Mucosa of descending colon (tissue), 3 donors: Measurements from ENCODE around the gene CPA3. TPM values are rescaled to one million over a fixed set of nuclear protein-coding genes. Genes with fewer than 3 reads are reported as not detected.

Experiments used
- ATAC-seq: fragments of 200-7000 bp; cut with Tn5 transposase; one replicate; pipeline ENCODE4 v1.9.1; 2020; ENCODE audit warnings: mild to moderate bottlenecking, moderate library complexity
- DNase-seq, 3 donors: peaks; one replicate each; pipeline ENCODE4 v3.0.0-alpha.2; 2020
- H3K36me3 ChIP-seq: fragments of 200-600 bp; one replicate; pipeline ENCODE4 v1.8.0; 2021; ENCODE audit warnings: low read depth, mild to moderate bottlenecking
- H3K4me1 ChIP-seq: fragments of 200-600 bp; one replicate; pipeline ENCODE4 v1.8.0; 2021; ENCODE audit warnings: low read depth, mild to moderate bottlenecking
- H3K4me3 ChIP-seq: fragments of 200-600 bp; one replicate; pipeline ENCODE4 v1.8.0; 2021; ENCODE audit warnings: mild to moderate bottlenecking
- H3K9me3 ChIP-seq: fragments of 200-600 bp; one replicate; pipeline ENCODE4 v1.8.0; 2021; ENCODE audit warnings: mild to moderate bottlenecking
- CTCF ChIP-seq: fragments of 200-600 bp; IDR thresholded peaks from one replicate; pipeline ENCODE4 v1.8.0; 2022; ENCODE audit warnings: antibody characterized with exemption, mild to moderate bottlenecking
- intact Hi-C, 2 donors: fragments of 100-400 bp; cut with DNase I in 1 of 2; cut with micrococcal nuclease in 1 of 2; formaldehyde crosslinking; loops; one replicate each; pipeline versions ENCODE4 v1.11.0 to v1.11.1; 2022; cut with DNase I, micrococcal nuclease
- total RNA-seq, 3 donors: library from RNA; stranded (reverse); fragmentation: NEBNext Ultra II Directional in 2 of 3; extraction: Animal tissue kit (Norgen Biotek cat#: 25700) in 2 of 3; gene quantifications; one replicate each; pipeline versions ENCODE4 v1.2.1 to v1.2.4, GENCODE V29; 2021 to 2023
- donor health status: DM: no; HTN: no; CAD: no; lungs with moderate emphysema.
- donor health status: DM: no; HTN: no; CAD: no.
- donor health status: DM: no; HTN: yes; CAD: no.

The CPA3 gene
- total RNA-seq, 3 donors from 2014 or later, result 1.8 to 20.6 (median 13.8) TPM

- no peaks in the 10 kb centered on the region for H3K4me1 ChIP-seq
- intact Hi-C loops, result no loop called here
- no peaks in the 10 kb centered on the region for H3K9me3 ChIP-seq
- no peak for ATAC-seq
- no peak for DNase-seq
- no peak overlapping the region for H3K4me3 ChIP-seq
- TF ChIP-seq CTCF, result no peak
- no peaks in the 10 kb centered on the region for H3K36me3 ChIP-seq
Observed at GRCh38 chr3:148938306-148938705, 73.2 kb downstream of the CPA3 start.

GRCh38 chr3:148938936-148939335 lies 73.8 kb downstream of the CPA3 start:
- intact Hi-C loops, result no loop called here
- TF ChIP-seq CTCF, result no peak
- DNase-seq, result no peak

DNA sequence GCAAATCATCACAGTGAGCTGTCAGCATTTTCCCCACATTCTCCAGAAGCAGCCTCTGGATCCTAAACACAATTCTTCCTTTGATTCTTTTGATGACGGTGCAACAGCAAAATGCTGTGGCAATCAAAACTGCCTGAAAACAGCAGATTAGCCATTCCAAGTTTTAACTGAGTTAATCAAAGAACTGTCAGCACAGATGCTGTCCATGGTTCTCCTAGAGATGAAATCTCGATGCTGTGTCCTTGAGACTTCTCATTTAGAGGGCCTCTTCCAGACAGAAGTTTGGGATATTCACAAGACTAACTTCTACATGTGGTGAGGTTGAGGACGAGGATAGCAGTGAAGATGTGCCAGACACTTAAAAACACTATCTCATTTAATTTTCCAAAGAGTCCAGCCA lies 75.9 kb downstream of the CPA3 start:
- no peaks in the 10 kb centered on the region for H3K4me1 ChIP-seq
- no peaks in the 10 kb centered on the region for H3K9me3 ChIP-seq
- intact Hi-C loops, result loop anchor here in 1 of 2 donors (5.0 to 10.0 kb wide), 2 partner anchors 79 to 556 kb away; no protein-coding TSS in a partner anchor
- no peak for TF ChIP-seq CTCF
- no peak for DNase-seq
- no peak overlapping the region for H3K4me3 ChIP-seq
- ATAC-seq, result no peak
- no peaks in the 10 kb centered on the region for H3K36me3 ChIP-seq

More at GRCh38 chr3:148938936-148939335, 73.8 kb downstream of the CPA3 start:
- Histone ChIP-seq H3K9me3 (no peaks in the 10 kb centered on the region), H3K4me1 (no peaks in the 10 kb centered on the region), H3K36me3 (no peaks in the 10 kb centered on the region), H3K4me3 (no peak overlapping the region)
- ATAC-seq, result no peak

- DNase-seq (peak in 1 of 3 donors; percentile 42), ATAC-seq (peak; percentile 72)
- Histone ChIP-seq H3K9me3 (no peaks in the 10 kb centered on the region), H3K4me3 (no peak overlapping the region), H3K36me3 (no peaks in the 10 kb centered on the region), H3K4me1 (no peaks in the 10 kb centered on the region)
- intact Hi-C loops, result loop anchor here in 1 of 2 donors (5.0 to 10.0 kb wide), 2 partner anchors 81 to 559 kb away; no protein-coding TSS in a partner anchor
- peak; percentile 39 for TF ChIP-seq CTCF
Observed at GRCh38 chr3:148943506-148944205, 78.6 kb downstream of the CPA3 start.

GRCh38 chr3:148945116-148945515 lies 80.0 kb downstream of the CPA3 start:
- no peaks in the 10 kb centered on the region for H3K9me3 ChIP-seq
- TF ChIP-seq CTCF, result no peak
- no peak overlapping the region for H3K4me3 ChIP-seq
- DNase-seq (no peak), ATAC-seq (no peak)
- no peaks in the 10 kb centered on the region for H3K36me3 ChIP-seq
- intact Hi-C loops, result loop anchor here (5.0 to 10.0 kb wide), 2 partner anchors 83 to 560 kb away; no protein-coding TSS in a partner anchor
- H3K4me1 ChIP-seq, result no peaks in the 10 kb centered on the region

Other genes starting within 250 kb of the CPA3 start
- gene AGTR1, start 167.4 kb upstream of the CPA3 start, total RNA-seq, result 10 to 100 TPM in 1 of 3 donors, 1 to 10 TPM in 1, under 1 TPM in 1; 0.52 to 20.0 (median 4.2) TPM
- under 1 TPM in 2 of 3 donors, not detected in 1; 0.70 to 0.92 TPM for gene CPB1, start 37.5 kb upstream of the CPA3 start, total RNA-seq
- gene GYG1, start 126.2 kb downstream of the CPA3 start, total RNA-seq, result 100 to 1,000 TPM in 1 of 3 donors, 10 to 100 TPM in 2; 16.6 to 132 (median 26.1) TPM
- 10 to 100 TPM in 2 of 3 donors, 1 to 10 TPM in 1; 9.7 to 25.4 (median 12.1) TPM for gene HLTF, start 221.2 kb downstream of the CPA3 start, total RNA-seq